Measurements from ENCODE around the gene ERVFRD-1. TPM values are rescaled to one million over a fixed set of nuclear protein-coding genes. Genes with fewer than 3 reads are reported as not detected.

The ERVFRD-1 gene
- polyA plus RNA-seq, 2 of the 4 experiments (the other 2 are of a cell fraction) = not detected

- TF ChIP-seq RCOR1 (IDR thresholded peaks at IDR 0.05; ENCODE audit: low read depth, low read length) = no peak
These were observed 21.8 kb upstream of the ERVFRD-1 start (continued) for GRCh38 chr6:11133281-11133680.

GRCh38 chr6:11132194-11132888 lies 20.8 kb upstream of the ERVFRD-1 start:
- FAIRE-seq (no peak), ATAC-seq (no peak), DNase-seq (ENCODE audit: low read depth in 1 of 2, low spot score in 1 of 2) (no peak)
- WGBS (ENCODE audit: missing lambda C conversion rate) = 89% methylated on average over 6 of the region's 6 CpGs
- Histone ChIP-seq H3K27ac (no peak overlapping the region), H3K9me3 (no peaks in the 10 kb centered on the region), H3K4me3 (no peak overlapping the region), H3K4me2 (no peak overlapping the region), H3K4me1 (peaks cover 25% of the 10 kb centered on the region)
- CTCF ChIA-PET = no interaction called here
- TF ChIP-seq BCL3 (IDR thresholded peaks at IDR 0.05) = no peak
- no peak for TF ChIP-seq JUN (IDR thresholded peaks at IDR 0.05)
- no peak for TF ChIP-seq EHF (CRISPR knock-in tag; IDR thresholded peaks at IDR 0.05)
- no peak for TF ChIP-seq SMC3 (IDR thresholded peaks at IDR 0.05)
- TF ChIP-seq RFX5 (IDR thresholded peaks at IDR 0.05) = no peak
- TF ChIP-seq FOXS1 (CRISPR knock-in tag; IDR thresholded peaks at IDR 0.05) = no peak
- no peak for TF ChIP-seq USF2 (IDR thresholded peaks at IDR 0.05)
- POLR2A ChIA-PET = no interaction called here

- CTCF ChIA-PET = interaction anchor here (0.6 kb wide), 1 partner anchor 32 kb away, joined by 3 read pairs; no protein-coding TSS in a partner anchor
- no peak for FAIRE-seq
- Histone ChIP-seq H3K4me3 (no peak overlapping the region), H3K9me3 (no peaks in the 10 kb centered on the region), H3K4me2 (no peak overlapping the region), H3K27ac (no peak overlapping the region), H3K4me1 (peaks cover 17% of the 10 kb centered on the region; the same call in 2 of the 3 replicates)
- no peak for ATAC-seq
- TF ChIP-seq KDM5A (IDR thresholded peaks at IDR 0.05) (no peak), MAFK (IDR thresholded peaks at IDR 0.05; ENCODE audit: partially characterized antibody) (no peak), JUNB (IDR thresholded peaks at IDR 0.05) (no peak), FOXS1 (CRISPR knock-in tag; IDR thresholded peaks at IDR 0.05) (no peak), RCOR1 (IDR thresholded peaks at IDR 0.05; ENCODE audit: low read depth, low read length) (no peak), SMC3 (IDR thresholded peaks at IDR 0.05) (no peak), NPAS2 (CRISPR knock-in tag; IDR thresholded peaks at IDR 0.05; ENCODE audit: borderline replicate concordance) (no peak), HMGXB4 (CRISPR knock-in tag; IDR thresholded peaks at IDR 0.05; ENCODE audit: borderline replicate concordance) (no peak), E2F6 (IDR thresholded peaks at IDR 0.05; ENCODE audit: borderline replicate concordance, low read depth) (no peak), RFX5 (IDR thresholded peaks at IDR 0.05) (no peak), HOXB5 (CRISPR knock-in tag; IDR thresholded peaks at IDR 0.05) (no peak), PHF8 (IDR thresholded peaks at IDR 0.05; ENCODE audit: borderline replicate concordance, low read depth) (no peak)
- POLR2A ChIA-PET = no interaction called here
- no peak for DNase-seq (ENCODE audit: low read depth in 1 of 2, low spot score in 1 of 2)
These were observed 19.1 kb upstream of the ERVFRD-1 start for GRCh38 chr6:11130605-11131004.

All from A549 (cell line).